Measurements from ENCODE around the gene SPATA19.

Gene SPATA19

DNA sequence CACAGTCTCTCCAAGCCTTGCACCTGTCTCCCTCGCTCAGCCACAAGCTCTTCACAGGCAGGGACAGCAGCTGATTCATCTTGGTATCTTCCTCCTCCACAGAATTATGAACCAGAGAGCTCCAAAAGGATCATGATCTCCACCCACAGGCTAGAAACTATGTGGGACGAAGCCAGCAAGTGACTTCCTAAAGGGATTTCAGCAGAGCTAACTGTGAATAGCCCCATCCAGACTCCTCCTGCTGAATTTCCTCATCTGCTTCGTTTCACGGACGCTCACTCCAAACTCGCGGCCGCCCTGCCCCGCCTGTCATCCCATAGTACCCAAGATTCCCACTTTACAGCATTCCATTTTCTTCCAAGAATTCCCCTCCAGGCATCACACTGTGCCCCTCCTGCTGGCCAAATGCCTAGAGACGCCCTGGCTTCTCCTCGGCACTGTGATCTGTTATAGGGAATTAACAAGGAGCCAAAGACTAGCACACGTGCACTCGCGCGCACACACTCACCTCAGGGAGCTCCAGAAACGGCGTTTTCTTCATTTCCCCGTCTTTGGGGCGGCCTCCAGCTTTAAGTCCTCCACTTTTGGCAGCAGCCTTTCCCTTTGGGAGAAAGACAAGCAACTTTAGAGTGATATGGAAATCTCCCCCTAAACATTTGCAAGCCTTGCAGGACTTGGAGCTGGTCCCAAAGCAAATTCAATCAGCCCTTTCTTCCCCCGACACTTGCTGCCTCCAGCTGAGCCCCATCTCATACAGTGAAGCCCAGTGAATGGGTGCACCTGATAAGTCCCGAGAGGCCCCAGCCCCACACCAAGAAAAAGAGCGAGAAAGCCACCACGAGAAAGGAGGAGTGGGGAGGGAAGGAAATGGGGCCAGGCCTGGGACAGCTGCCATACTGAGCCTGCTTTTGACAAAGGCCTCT lies 35.5 kb downstream of the SPATA19 start:
- no peak for TF ChIP-seq ZFX (IDR thresholded peaks at IDR 0.05)
- TF ChIP-seq, protein P1, sequence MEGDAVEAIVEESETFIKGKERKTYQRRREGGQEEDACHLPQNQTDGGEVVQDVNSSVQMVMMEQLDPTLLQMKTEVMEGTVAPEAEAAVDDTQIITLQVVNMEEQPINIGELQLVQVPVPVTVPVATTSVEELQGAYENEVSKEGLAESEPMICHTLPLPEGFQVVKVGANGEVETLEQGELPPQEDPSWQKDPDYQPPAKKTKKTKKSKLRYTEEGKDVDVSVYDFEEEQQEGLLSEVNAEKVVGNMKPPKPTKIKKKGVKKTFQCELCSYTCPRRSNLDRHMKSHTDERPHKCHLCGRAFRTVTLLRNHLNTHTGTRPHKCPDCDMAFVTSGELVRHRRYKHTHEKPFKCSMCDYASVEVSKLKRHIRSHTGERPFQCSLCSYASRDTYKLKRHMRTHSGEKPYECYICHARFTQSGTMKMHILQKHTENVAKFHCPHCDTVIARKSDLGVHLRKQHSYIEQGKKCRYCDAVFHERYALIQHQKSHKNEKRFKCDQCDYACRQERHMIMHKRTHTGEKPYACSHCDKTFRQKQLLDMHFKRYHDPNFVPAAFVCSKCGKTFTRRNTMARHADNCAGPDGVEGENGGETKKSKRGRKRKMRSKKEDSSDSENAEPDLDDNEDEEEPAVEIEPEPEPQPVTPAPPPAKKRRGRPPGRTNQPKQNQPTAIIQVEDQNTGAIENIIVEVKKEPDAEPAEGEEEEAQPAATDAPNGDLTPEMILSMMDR (conservative IDR thresholded peaks at IDR 0.05), result no peak
- no peak overlapping the region for H3K27ac ChIP-seq

DNA sequence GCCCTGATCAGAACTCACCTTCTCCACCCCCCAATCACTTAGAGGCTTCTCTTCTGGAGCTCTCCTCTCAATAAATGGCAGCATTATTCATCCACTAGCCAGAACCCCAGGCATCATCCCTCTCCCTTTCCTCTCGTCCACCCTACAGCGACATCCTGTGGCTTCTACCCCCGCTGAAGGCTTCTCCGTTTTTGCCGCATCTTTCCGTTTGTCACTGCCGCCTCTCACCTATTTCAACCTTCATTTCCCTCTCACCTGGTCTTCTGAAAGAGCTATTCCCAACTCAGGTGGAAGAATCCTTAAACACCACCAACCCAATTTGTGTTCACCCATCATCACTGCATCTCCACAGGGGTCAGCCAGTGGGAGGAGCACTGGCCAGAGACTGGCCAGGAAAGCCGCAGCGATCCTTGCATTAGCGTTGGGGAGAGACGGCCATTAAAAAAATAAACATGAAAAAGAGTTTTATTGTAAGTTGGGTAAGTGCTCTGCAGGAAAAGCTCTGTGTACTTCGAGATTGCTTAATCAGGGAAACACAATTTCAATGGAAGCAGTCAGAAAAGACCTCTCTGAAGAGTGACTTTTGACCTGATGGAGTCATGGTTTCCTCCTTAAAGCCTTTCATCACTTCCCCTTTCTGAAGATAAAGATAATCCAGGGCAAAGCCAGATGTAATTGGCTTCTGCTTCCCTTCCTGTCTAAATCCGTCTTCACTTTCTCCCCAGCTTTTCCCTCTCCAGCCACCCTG lies 36.7 kb downstream of the SPATA19 start:
- H3K27ac ChIP-seq, result no peak overlapping the region
- TF ChIP-seq ZFX (IDR thresholded peaks at IDR 0.05), result no peak
- TF ChIP-seq, protein P1 (conservative IDR thresholded peaks at IDR 0.05), result no peak

DNA sequence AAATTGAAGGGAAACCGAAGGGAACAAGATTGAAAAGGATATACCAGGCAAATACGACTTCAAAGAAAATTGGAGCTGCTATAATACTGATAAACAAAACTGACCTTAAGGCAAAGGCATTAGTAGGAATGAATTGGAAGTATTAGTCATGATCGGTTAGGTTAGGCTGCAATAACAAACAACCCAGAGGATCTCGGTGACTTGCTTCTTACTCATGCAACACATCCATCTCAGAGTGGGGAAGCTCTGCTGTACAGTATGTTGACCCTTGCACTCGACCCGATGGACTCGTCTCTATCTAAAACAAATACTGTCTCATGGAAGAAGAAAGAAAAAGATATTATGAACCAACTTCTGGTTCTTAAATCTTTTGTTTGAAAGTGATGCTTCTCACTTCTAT lies 42.3 kb downstream of the SPATA19 start:
- H3K27ac ChIP-seq, result no peak overlapping the region
- no peak for TF ChIP-seq ZFX (IDR thresholded peaks at IDR 0.05)
- TF ChIP-seq, protein P1 (conservative IDR thresholded peaks at IDR 0.05), result no peak

DNA sequence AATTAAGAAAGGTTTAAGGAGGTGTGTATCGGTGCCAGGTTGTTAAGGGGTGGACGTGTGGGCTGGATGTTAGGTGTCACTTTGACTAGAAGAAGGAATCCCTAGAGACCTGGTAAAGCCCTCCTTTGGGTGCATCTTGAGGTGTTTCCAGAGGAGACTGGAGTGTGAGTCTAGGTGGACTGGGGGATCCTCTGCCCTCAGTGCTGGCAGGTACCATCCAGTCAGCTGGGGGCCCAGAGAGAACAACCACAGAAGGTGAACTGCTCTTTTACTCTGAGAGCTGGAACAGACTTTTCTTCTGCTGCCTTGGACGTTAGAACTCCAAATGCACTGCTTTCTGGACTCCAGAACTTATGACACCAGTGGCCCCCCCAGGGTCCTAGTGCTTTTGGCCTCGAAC lies 44.0 kb downstream of the SPATA19 start:
- H3K27ac ChIP-seq, result no peak overlapping the region
- TF ChIP-seq, protein P1 (conservative IDR thresholded peaks at IDR 0.05), result no peak
- TF ChIP-seq ZFX (IDR thresholded peaks at IDR 0.05), result no peak

DNA sequence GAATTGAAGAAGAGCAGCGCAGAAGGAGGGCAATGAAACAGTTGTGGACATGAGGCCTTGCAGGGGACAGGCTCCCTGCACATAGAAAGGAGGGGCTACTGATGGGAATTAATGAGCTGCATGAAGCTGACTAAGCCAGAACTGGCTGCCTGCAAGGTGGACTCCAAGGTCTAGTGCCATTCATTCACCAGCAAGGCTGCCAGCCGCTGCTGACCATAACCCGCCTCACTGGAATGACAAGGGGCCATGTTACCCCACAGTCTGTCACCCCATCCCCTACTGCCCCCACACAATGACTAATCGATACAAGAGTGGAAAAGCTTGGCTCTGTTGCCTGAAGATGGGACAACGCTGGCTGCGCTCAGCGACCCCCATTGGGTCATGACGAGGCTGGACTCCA lies 44.6 kb downstream of the SPATA19 start:
- TF ChIP-seq, protein P1 (conservative IDR thresholded peaks at IDR 0.05), result no peak
- TF ChIP-seq ZFX (IDR thresholded peaks at IDR 0.05), result no peak
- H3K27ac ChIP-seq, result no peak overlapping the region

DNA sequence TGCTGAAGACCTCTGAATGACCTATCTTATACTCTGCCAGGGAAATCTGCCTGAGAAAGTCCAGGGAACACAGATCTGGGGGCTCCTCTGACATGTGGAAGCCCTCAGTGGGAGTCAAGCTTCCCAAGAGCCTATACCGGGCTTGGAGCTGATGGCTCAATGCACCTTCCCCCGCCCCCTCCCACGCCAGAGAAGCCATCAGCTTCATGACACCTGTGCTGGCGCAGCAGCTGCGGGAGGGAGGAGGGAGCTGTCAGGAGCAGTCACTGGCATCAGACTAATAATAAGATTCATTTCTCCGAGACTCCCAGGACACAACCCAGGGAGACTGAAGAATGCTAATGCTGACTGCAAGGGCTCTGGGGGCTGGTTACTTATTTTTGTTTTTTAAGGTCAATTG lies 47.8 kb downstream of the SPATA19 start:
- no peak for TF ChIP-seq ZFX (IDR thresholded peaks at IDR 0.05)
- TF ChIP-seq, protein P1 (conservative IDR thresholded peaks at IDR 0.05), result no peak
- H3K27ac ChIP-seq, result no peak overlapping the region

Measured in C4-2B (cell line).